HG03175 (cell line): ENCODE data around the gene ARHGAP33.

Experiments used
- ATAC-seq: cut with Tn5 transposase; IDR thresholded peaks from one replicate; pipeline ENCODE4 v1.9.1; 2021; ENCODE audit warnings: mild to moderate bottlenecking, moderate library complexity; ENCODE audit not compliant: unreplicated experiment

ARHGAP33 gene, protein sequence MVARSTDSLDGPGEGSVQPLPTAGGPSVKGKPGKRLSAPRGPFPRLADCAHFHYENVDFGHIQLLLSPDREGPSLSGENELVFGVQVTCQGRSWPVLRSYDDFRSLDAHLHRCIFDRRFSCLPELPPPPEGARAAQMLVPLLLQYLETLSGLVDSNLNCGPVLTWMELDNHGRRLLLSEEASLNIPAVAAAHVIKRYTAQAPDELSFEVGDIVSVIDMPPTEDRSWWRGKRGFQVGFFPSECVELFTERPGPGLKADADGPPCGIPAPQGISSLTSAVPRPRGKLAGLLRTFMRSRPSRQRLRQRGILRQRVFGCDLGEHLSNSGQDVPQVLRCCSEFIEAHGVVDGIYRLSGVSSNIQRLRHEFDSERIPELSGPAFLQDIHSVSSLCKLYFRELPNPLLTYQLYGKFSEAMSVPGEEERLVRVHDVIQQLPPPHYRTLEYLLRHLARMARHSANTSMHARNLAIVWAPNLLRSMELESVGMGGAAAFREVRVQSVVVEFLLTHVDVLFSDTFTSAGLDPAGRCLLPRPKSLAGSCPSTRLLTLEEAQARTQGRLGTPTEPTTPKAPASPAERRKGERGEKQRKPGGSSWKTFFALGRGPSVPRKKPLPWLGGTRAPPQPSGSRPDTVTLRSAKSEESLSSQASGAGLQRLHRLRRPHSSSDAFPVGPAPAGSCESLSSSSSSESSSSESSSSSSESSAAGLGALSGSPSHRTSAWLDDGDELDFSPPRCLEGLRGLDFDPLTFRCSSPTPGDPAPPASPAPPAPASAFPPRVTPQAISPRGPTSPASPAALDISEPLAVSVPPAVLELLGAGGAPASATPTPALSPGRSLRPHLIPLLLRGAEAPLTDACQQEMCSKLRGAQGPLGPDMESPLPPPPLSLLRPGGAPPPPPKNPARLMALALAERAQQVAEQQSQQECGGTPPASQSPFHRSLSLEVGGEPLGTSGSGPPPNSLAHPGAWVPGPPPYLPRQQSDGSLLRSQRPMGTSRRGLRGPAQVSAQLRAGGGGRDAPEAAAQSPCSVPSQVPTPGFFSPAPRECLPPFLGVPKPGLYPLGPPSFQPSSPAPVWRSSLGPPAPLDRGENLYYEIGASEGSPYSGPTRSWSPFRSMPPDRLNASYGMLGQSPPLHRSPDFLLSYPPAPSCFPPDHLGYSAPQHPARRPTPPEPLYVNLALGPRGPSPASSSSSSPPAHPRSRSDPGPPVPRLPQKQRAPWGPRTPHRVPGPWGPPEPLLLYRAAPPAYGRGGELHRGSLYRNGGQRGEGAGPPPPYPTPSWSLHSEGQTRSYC

DNA sequence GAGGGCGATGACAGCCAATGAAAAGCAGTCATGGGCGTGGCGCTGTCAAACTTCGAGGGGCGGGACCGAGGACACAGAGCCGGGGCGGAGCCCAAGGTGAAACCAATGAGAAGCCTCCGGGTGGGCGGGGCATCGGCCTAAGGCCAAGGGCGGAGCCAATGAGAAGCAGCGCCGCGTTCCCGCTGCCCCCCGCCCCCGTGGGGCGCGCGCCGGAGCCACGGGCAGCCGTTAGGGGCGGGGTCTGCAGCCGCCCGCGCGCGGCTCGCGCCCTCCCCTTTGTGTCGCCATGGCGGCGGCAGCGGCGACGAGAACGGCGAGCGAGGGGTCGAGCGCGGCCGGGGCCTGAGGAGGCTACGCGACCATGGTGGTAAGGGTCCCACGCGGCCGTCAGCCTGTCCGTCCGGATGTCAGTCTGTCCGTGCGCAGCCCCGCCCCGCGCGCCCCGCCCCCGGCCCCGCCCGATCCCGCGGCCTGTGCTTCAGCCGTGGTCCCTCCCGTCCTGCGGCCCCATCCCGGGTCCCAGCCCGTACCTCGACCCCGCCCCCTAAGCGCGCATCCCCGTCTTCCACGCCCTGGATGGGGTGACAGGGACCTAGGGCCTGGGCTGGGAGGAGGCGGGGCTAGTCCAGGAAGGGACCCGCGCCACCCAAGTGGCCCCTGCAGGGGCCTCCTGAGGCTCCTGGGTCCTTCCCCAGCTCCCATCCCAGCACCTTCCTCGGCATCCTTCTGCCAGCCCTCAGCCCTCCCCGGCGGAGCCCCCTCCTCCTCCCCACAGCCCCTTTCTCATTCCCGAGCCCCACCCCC, at the start of gene ARHGAP33:
Gene ARHGAP33 (plus strand): TSS at position 267 of the 804 bp plus-strand sequence. CDS start 95 bp downstream, at position 362.
- peak; percentile 93 for ATAC-seq

DNA sequence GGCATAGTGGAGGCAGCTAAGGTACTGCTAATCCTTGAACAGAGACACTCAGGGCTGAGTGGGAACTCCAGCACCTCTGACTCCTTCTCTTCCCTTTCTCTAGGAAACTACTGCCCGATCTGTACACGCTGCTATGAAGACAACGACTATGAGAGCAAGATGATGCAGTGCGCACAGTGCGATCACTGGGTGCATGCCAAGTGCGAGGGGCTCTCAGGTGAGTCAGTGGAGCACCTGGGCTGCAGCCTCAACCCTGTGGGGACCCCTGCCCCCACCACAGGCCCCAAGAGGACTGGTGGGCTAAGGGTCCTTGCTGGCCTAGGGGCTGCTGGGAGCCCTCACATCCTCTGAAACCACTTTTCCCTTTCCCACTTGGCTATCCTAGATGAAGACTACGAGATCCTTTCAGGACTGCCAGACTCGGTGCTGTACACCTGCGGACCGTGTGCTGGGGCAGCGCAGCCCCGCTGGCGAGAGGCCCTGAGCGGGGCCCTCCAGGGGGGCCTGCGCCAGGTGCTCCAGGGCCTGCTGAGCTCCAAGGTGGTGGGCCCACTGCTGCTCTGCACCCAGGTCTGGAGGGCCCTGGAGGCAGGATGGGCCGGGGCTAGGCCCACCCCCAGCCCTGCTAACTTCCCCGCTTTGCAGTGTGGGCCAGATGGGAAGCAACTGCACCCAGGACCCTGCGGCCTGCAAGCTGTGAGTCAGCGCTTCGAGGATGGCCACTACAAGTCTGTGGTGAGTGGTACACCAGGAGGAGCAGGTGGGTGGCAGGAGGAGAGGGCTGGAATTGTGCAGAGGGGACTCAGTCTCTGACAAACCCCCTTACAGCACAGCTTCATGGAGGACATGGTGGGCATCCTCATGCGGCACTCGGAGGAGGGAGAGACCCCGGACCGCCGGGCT, 48.1 kb upstream of the ARHGAP33 start:
- no peak for ATAC-seq

DNA sequence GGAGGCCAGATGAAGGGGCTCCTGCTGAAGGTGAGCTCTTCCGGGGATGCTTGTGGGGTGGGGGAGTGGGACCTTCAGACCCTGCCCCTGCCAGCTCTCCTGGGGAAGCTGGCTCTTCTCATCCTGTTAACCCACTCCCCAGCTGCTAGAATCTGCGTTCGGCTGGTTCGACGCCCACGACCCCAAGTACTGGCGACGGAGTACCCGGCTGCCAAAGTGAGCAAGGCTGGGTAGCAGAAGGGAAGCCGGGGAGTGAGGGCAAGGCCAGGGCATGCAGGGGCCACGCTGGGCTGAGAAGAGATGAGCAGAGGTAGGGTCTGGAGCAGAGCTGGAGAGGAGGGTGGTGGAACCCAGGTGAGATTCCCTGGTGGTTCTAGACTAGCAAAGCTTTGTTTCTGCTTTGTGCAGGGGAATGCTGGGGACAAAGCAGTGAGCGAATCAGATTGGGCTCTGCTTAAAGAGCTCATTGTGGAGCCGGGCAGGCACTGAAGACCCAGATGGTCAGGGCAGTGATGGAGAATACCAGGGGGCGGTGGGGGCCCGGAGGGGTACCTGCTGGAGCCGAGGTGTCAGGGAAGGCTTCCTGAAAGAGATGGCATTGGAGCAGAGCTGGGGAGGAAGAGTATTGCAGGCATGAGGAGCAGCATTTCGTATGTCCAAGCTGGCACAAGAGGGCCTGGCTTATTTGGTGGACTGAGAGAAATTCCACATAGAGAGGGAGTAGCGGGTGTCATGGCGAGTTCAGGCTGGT, 47.2 kb upstream of the ARHGAP33 start:
- ATAC-seq, result no peak

DNA sequence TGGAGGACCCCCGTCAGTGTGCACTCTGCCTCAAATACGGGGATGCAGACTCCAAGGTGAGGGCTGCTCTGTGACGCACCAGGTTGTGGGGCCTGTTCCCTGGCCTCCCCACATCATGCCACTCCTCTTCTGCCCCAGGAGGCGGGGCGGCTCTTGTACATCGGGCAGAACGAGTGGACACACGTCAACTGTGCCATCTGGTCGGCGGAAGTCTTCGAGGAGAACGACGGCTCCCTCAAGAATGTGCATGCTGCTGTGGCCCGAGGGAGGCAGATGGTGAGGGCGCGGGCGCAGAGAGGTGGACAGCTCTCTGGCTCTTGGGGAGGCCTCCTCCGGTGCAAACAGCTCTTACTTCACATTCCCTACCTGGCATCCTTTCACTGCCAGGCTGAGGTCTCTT, 46.3 kb upstream of the ARHGAP33 start:
- no peak for ATAC-seq

DNA sequence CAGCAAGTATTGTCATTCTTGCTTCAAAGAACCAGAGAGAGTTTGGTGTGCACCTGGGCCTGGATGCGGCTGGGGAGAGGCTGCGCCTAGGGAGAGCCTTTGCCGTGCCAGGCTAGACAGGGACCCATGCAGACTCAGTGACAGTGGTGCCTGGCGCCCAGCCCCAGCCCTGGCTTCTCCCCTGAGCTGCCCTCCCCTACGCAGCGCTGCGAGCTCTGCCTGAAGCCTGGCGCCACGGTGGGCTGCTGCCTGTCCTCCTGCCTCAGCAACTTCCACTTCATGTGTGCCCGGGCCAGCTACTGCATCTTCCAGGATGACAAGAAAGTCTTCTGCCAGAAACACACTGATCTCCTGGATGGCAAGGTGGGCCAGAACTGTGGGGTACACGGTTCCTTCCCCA, 45.6 kb upstream of the ARHGAP33 start:
- no peak for ATAC-seq

DNA sequence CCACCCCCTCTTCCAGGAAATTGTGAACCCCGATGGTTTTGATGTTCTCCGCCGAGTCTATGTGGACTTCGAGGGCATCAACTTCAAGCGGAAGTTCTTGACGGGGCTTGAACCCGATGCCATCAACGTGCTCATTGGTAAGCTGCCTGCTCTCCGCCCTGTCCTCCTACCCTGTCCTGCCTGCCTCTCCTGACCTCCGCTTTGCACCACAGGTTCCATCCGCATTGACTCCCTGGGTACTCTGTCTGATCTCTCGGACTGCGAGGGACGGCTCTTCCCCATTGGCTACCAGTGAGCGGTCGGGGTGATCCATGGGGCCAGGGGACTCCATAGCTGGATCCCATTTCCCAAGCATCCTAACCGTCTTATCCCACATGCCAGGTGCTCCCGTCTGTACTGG, 45.0 kb upstream of the ARHGAP33 start:
- ATAC-seq, result no peak

DNA sequence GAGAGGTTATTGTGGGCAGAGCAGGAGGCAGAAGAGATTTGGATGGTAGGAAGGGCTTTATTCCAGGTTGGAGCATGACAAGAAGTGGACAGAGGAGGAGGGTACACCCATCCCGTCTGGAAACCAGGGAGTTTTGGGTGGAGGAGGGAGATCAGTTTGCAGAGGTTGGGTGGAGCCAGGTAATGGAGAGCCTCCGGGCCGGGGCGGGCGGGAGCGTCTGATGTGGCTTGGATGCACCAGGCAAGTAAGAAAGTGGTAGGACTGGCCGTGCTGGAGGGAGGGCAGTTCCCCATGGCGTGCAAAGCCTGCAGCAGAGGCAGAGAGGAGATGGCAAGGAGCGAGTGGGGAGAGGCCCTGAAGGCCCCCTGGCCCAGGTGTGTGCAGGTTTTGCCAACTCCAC, 44.0 kb upstream of the ARHGAP33 start:
- ATAC-seq, result no peak

DNA sequence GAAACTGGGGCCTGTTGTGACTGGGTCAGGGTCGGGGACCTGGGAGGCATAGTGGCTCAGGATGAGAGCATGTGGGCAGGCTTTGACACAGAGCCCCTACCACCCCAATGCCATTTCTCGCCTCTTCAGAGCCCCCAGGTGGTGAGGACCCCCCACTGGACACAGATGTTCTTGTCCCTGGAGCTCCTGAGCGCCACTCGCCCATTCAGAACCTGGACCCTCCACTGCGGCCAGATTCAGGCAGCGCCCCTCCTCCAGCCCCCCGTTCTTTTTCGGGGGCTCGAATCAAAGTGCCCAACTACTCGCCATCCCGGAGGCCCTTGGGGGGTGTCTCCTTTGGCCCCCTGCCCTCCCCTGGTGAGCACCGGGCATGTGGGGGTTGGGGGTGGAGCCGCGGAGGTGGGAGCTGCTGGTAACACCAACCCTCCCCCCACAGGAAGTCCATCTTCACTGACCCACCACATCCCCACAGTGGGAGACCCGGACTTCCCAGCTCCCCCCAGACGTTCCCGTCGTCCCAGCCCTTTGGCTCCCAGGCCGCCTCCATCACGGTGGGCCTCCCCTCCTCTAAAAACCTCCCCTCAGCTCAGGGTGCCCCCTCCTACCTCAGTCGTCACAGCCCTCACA, 43.5 kb upstream of the ARHGAP33 start:
- ATAC-seq, result no peak

DNA sequence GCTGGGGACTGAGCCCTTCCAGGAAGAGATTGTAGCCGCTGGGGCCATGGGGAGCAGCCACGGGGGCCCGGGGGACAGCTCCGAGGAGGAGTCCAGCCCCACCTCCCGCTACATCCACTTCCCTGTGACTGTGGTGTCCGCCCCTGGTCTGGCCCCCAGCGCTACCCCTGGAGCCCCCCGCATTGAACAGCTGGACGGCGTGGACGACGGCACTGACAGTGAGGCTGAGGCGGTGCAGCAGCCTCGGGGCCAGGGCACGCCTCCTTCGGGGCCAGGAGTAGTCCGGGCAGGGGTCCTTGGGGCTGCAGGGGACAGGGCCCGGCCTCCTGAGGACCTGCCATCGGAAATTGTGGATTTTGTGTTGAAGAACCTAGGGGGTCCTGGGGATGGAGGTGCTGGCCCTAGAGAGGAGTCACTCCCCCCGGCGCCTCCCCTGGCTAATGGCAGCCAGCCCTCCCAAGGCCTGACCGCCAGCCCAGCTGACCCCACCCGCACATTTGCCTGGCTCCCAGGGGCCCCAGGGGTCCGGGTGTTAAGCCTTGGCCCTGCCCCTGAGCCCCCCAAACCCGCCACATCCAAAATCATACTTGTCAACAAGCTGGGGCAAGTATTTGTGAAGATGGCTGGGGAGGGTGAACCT, 42.7 kb upstream of the ARHGAP33 start:
- no peak for ATAC-seq

DNA sequence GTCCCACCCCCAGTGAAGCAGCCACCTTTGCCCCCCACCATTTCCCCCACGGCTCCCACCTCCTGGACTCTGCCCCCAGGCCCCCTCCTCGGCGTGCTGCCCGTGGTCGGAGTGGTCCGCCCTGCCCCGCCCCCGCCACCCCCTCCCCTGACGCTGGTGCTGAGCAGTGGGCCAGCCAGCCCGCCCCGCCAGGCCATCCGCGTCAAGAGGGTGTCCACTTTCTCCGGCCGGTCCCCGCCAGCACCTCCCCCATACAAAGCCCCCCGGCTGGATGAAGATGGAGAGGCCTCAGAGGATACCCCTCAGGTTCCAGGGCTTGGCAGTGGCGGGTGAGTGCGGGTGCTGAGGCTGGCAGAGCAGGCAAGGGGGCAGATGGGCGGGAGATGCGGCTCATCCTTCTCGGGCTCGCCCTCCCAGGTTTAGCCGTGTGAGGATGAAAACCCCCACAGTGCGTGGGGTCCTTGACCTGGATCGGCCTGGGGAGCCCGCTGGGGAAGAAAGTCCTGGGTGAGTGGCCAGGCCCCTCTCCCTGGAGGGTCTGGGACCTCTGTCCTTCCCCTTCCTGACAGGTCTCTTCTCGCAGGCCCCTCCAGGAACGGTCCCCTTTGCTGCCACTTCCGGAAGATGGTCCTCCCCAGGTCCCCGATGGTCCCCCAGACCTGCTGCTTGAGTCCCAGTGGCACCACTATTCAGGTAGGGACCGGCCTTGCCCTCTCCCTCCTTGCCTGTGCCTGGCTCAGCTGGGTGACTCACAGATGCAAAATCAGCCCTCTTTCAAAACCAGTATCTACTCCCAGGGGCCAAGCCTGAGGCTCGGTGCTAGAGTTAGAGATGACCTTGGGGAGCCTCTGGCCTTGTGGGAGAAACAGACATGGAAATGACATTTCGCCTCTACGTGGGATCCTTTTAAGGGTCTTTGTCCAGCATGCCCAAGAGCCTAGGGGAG, 41.9 kb upstream of the ARHGAP33 start:
- ATAC-seq, result no peak

DNA sequence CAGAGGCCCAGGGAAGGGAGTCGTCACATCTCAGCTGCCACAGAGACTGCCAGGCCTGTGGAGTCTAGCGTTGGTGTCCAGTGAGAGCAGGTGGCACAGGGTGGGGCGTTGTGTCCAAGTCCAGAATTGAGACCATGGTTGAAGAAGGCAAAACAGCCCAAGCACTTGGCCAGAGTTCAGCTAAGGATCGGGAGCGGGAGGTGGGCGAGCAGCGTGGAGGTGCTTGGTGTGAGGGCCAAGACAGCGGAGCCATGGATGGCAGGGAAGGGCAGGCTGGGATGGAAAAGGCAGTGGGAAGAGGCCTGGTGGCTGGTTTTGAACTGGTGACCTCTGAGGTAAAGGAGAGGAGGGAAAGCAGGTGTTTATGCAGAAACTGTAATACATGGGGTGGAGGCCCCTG, 41.1 kb upstream of the ARHGAP33 start:
- ATAC-seq, result no peak

DNA sequence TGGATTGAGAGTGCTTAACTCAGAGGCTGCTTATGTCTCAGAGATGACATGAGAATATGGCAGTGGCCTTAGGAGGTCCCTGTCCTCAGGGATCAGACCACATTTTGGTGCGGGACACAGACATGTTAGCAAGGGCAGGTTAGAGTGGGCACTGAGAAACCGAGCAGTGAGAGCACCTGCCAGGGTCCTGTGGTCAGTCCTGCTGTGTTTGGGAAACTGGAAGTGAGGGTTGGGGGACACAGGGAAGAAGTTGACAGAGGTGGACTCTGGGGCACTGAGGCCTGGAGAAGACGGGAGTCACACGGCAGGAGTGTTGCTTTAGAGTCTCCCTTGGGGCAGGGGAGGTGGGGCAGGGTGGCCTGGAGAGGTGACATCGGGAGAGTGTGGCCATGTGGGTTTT, 40.5 kb upstream of the ARHGAP33 start:
- no peak for ATAC-seq

DNA sequence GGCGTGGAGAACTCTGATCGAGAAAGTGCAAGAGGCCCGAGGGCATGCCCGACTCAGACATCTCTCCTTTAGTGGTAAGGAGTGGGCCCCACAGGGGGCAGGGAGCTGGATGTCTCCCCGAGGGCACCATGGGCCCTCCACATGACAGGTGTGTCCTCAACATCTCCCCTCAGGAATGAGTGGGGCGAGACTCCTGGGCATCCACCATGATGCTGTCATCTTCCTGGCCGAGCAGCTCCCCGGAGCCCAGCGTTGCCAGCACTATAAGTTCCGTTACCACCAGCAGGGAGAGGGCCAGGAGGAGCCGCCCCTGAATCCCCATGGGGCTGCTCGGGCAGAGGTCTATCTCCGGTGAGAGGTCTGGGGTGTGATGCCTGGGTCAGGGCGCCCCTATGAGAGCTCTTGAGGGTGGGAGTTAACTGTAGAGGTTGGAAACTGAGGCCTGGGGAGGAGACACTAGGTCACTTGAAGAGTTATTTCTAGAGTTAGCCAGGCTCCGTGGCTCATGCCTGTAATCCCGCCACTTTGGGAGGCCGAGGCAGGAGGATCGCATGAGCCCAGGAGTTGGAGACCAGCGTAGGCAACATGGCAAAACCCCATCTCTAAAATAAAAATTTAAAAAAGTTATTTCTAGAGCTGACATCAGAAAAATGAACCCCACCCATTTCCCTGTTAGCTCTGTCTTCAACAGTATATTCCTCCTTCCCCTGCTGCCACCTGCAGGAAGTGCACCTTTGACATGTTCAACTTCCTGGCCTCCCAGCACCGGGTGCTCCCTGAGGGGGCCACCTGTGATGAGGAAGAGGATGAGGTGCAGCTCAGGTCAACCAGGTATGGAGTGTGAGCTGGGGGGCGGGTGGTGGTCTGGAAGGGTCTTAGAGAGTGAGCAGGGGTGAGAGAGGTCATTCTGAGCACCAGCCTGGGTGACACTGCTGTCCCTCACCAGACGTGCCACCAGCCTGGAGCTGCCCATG, 38.2 kb upstream of the ARHGAP33 start:
- no peak for ATAC-seq

DNA sequence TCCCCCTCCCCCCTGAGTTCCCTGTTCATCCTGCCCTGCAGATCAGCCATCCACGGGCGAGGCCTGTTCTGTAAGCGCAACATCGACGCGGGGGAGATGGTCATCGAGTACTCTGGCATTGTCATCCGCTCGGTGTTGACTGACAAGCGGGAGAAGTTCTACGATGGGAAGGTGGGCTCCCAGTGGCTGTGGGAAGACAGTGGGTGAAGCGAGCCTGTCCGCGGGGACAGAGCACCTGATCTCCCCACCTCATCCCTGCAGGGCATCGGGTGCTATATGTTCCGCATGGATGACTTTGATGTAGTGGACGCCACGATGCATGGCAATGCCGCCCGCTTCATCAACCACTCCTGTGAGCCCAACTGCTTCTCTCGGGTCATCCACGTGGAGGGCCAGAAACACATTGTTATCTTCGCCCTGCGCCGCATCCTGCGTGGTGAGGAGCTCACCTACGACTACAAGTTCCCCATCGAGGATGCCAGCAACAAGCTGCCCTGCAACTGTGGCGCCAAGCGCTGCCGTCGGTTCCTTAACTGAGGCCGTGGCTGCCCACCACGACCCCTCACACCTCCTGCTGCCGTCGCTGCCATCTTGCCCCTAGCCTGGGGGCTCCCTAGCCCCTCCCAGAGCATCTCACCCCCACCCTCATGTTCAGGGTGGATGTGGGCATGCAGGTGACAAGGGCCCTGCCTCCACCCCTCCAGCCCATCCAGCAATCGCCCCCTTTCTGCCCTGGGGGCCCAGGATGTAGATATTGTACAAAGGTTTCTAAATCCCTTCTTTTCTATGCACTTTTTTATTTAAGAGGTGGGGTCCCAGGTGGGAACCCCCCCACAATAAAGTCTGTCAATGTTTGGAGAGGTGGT, 37.1 kb upstream of the ARHGAP33 start:
- ATAC-seq, result no peak

DNA sequence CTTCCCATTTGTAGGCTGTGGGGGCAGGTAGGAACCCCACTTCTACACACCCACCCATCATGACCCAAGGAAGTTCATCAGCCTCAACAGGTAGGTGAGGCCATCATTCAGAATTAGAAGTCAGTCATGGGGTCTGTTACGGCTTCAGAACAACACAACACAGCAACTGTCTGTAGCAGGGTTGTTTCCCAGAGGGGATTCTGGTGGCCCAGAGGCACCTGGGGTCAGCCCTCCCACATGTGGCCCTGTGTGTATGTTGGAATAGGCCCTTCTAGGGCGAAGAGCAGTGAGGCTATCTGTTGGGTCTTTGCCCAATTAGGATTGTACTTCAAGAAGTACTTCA, 36.5 kb upstream of the ARHGAP33 start:
- ATAC-seq, result no peak
